Measurements from ENCODE around the gene OPN1LW.
"Not testable (repeated sequence)": the region's sequence is repeated elsewhere in the genome, so short reads cannot be mapped to it uniquely, and the experiment has no call there.

OPN1LW gene

GRCh38 chrX:154142386-154142785 is 1.7 kb upstream of the OPN1LW start:
- no peak overlapping the region for H3K27ac ChIP-seq (ENCODE audit: low read length)
- H3K9me3 ChIP-seq (replicated peaks; ENCODE audit: insufficient read depth, low read length) = no peaks in the 10 kb centered on the region
- H2AFZ ChIP-seq (ENCODE audit: low read length) = no peak overlapping the region

GRCh38 chrX:154142950-154143745 is 895 bp upstream of the OPN1LW start:
- Histone ChIP-seq H3K36me3 (replicated peaks; ENCODE audit: insufficient read depth, low read length) (no peaks in the 10 kb centered on the region), H3K9me3 (replicated peaks; ENCODE audit: insufficient read depth, low read length) (no peaks in the 10 kb centered on the region), H3K4me2 (ENCODE audit: low read depth, low read length) (no peak overlapping the region), H3K27me3 (replicated peaks; ENCODE audit: insufficient read depth, low read length) (no peaks in the 10 kb centered on the region), H3K4me3 (ENCODE audit: low read length) (no peak overlapping the region), H3K9me2 (replicated peaks; ENCODE audit: insufficient read depth, low read length) (no peaks in the 10 kb centered on the region), H3K9ac (ENCODE audit: low read length) (no peak overlapping the region), H2AFZ (ENCODE audit: low read length) (no peak overlapping the region), H3K27ac (ENCODE audit: low read length) (no peak overlapping the region), H3F3A (ENCODE audit: insufficient read depth, low read length) (no peaks in the 10 kb centered on the region), H4K20me1 (ENCODE audit: insufficient read depth, low read length) (no peaks in the 10 kb centered on the region), H3K79me2 (ENCODE audit: low read length) (no peaks in the 10 kb centered on the region), H3K4me1 (ENCODE audit: low read length) (no peaks in the 10 kb centered on the region)
- no peak for TF ChIP-seq EZH2 (optimal IDR thresholded peaks at IDR 0.05; ENCODE audit: low read depth, low read length)
- TF ChIP-seq CTCF (IDR thresholded peaks at IDR 0.05; ENCODE audit: low read length) = no peak
- no peak for TF ChIP-seq EZH2phosphoT487 (IDR thresholded peaks at IDR 0.05; ENCODE audit: low read length)
- DNase-seq = no peak

More at GRCh38 chrX:154142386-154142785, 1.7 kb upstream of the OPN1LW start:
- Histone ChIP-seq H3F3A (ENCODE audit: insufficient read depth, low read length) (no peaks in the 10 kb centered on the region), H3K9me2 (replicated peaks; ENCODE audit: insufficient read depth, low read length) (no peaks in the 10 kb centered on the region), H3K36me3 (replicated peaks; ENCODE audit: insufficient read depth, low read length) (no peaks in the 10 kb centered on the region), H3K4me3 (ENCODE audit: low read length) (no peak overlapping the region), H3K4me2 (ENCODE audit: low read depth, low read length) (no peak overlapping the region), H3K4me1 (ENCODE audit: low read length) (no peaks in the 10 kb centered on the region), H3K27me3 (replicated peaks; ENCODE audit: insufficient read depth, low read length) (no peaks in the 10 kb centered on the region), H3K9ac (ENCODE audit: low read length) (no peak overlapping the region), H4K20me1 (ENCODE audit: insufficient read depth, low read length) (no peaks in the 10 kb centered on the region), H3K79me2 (ENCODE audit: low read length) (no peaks in the 10 kb centered on the region)
- no peak for DNase-seq
- TF ChIP-seq CTCF (IDR thresholded peaks at IDR 0.05; ENCODE audit: low read length) = no peak
- no peak for TF ChIP-seq EZH2phosphoT487 (IDR thresholded peaks at IDR 0.05; ENCODE audit: low read length)
- TF ChIP-seq EZH2 (optimal IDR thresholded peaks at IDR 0.05; ENCODE audit: low read depth, low read length) = no peak

- DNase-seq; H3K4me3 ChIP-seq (ENCODE audit: low read length); H2AFZ ChIP-seq (ENCODE audit: low read length); H3K27ac ChIP-seq (ENCODE audit: low read length); H3K36me3 ChIP-seq (replicated peaks; ENCODE audit: insufficient read depth, low read length); H3K9ac ChIP-seq (ENCODE audit: low read length); H4K20me1 ChIP-seq (ENCODE audit: insufficient read depth, low read length); H3K79me2 ChIP-seq (ENCODE audit: low read length); H3K9me3 ChIP-seq (replicated peaks; ENCODE audit: insufficient read depth, low read length); H3K4me1 ChIP-seq (ENCODE audit: low read length); H3K27me3 ChIP-seq (replicated peaks; ENCODE audit: insufficient read depth, low read length); H3K4me2 ChIP-seq (ENCODE audit: low read depth, low read length); H3K9me2 ChIP-seq (replicated peaks; ENCODE audit: insufficient read depth, low read length); H3F3A ChIP-seq (ENCODE audit: insufficient read depth, low read length): not testable (repeated sequence)
Measured at GRCh38 chrX:154151030-154151429, 7.0 kb downstream of the OPN1LW start.

- not testable (repeated sequence) for H3K9ac ChIP-seq (ENCODE audit: low read length); H3K36me3 ChIP-seq (replicated peaks; ENCODE audit: insufficient read depth, low read length); H2AFZ ChIP-seq (ENCODE audit: low read length); H3K27me3 ChIP-seq (replicated peaks; ENCODE audit: insufficient read depth, low read length); H3K4me3 ChIP-seq (ENCODE audit: low read length); H3F3A ChIP-seq (ENCODE audit: insufficient read depth, low read length); H3K4me1 ChIP-seq (ENCODE audit: low read length); H3K9me3 ChIP-seq (replicated peaks; ENCODE audit: insufficient read depth, low read length); H3K27ac ChIP-seq (ENCODE audit: low read length); H3K79me2 ChIP-seq (ENCODE audit: low read length); H3K9me2 ChIP-seq (replicated peaks; ENCODE audit: insufficient read depth, low read length); H3K4me2 ChIP-seq (ENCODE audit: low read depth, low read length); DNase-seq; H4K20me1 ChIP-seq (ENCODE audit: insufficient read depth, low read length)
Measured at GRCh38 chrX:154156221-154156620, 12.2 kb downstream of the OPN1LW start.

- not testable (repeated sequence) for H4K20me1 ChIP-seq (ENCODE audit: insufficient read depth, low read length); H3K9me3 ChIP-seq (replicated peaks; ENCODE audit: insufficient read depth, low read length); H3K4me2 ChIP-seq (ENCODE audit: low read depth, low read length); H3K4me3 ChIP-seq (ENCODE audit: low read length); H3K27ac ChIP-seq (ENCODE audit: low read length); H3K27me3 ChIP-seq (replicated peaks; ENCODE audit: insufficient read depth, low read length); H3K36me3 ChIP-seq (replicated peaks; ENCODE audit: insufficient read depth, low read length); H3K9me2 ChIP-seq (replicated peaks; ENCODE audit: insufficient read depth, low read length); H3F3A ChIP-seq (ENCODE audit: insufficient read depth, low read length); H3K9ac ChIP-seq (ENCODE audit: low read length); H3K4me1 ChIP-seq (ENCODE audit: low read length); H3K79me2 ChIP-seq (ENCODE audit: low read length); H2AFZ ChIP-seq (ENCODE audit: low read length); DNase-seq
Measured at GRCh38 chrX:154157207-154157606, 13.2 kb downstream of the OPN1LW start.

GRCh38 chrX:154159345-154159744 is 15.3 kb downstream of the OPN1LW start:
- H3K27ac ChIP-seq (ENCODE audit: low read length); H3K79me2 ChIP-seq (ENCODE audit: low read length); H2AFZ ChIP-seq (ENCODE audit: low read length); H3K9ac ChIP-seq (ENCODE audit: low read length); H3K9me2 ChIP-seq (replicated peaks; ENCODE audit: insufficient read depth, low read length); H3K4me3 ChIP-seq (ENCODE audit: low read length); H3K36me3 ChIP-seq (replicated peaks; ENCODE audit: insufficient read depth, low read length); H3F3A ChIP-seq (ENCODE audit: insufficient read depth, low read length); H3K4me2 ChIP-seq (ENCODE audit: low read depth, low read length); H3K9me3 ChIP-seq (replicated peaks; ENCODE audit: insufficient read depth, low read length); DNase-seq; H3K4me1 ChIP-seq (ENCODE audit: low read length); H4K20me1 ChIP-seq (ENCODE audit: insufficient read depth, low read length); H3K27me3 ChIP-seq (replicated peaks; ENCODE audit: insufficient read depth, low read length): not testable (repeated sequence)
